NCI-H128 (cell line): Measurements from ENCODE around the gene MRI1.

Source experiments
- DNase-seq: peaks from one replicate; lab custom pipeline; 2025; ENCODE audit not compliant: unreplicated experiment; lab: John Stamatoyannopoulos, UW

MRI1 gene

DNA sequence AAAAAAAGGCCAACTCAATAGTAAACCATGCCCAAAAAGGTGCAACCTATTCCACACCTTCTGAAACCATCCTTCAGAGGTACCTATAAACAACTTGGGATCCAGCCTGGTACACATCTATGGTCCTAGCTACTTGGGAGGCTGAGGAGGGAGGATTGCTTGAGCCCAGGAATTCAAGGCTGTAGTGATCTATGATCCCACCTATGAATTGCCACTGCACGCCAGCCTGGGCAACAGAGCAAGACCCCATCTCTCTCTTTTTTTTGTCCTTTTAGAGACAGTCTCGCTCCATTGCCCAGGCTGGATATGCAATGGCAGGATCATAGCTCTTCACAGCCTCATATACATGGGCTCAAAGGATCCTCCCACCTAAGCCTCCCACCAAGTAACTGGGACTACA lies 57.0 kb downstream of the MRI1 start:
- DNase-seq = no peak

GRCh38 chr19:13823256-13823655 lies 58.9 kb downstream of the MRI1 start:
- no peak for DNase-seq
